CD4-positive, CD25-positive, alpha-beta regulatory T cell (primary cell): Measurements from ENCODE around the gene RTL5. TPM values are rescaled to one million over a fixed set of nuclear protein-coding genes. Genes with fewer than 3 reads are reported as not detected.
A peak's percentile ranks its signal among the peaks of the same experiment; 100 is the strongest.
"Not testable (repeated sequence)": the region's sequence is repeated elsewhere in the genome, so short reads cannot be mapped to it uniquely, and the experiment has no call there.

Experiments used
- ATAC-seq, 2 donors: fragments of 150-1000 bp; cut with Tn5 transposase; one replicate each; pipeline ENCODE4 v1.10.0; 2021; ENCODE audit warnings: low read depth in 2 of 2, moderate number of reproducible peaks in 2 of 2, moderate library complexity in 1 of 2
- DNase-seq, 3 donors: peaks; one replicate each; pipeline versions ENCODE4 v3.0.0 to v3.0.0-alpha.2; 2012 to 2022; ENCODE audit warnings: mixed read lengths in 1 of 3
- H3K27ac ChIP-seq: one replicate; pipeline ENCODE4 v1.7.0; 2013; ENCODE audit warnings: mild to moderate bottlenecking, low read length; ENCODE audit not compliant: insufficient read depth, poor library complexity, severe bottlenecking
- H3K27me3 ChIP-seq: one replicate; pipeline ENCODE4 v1.7.0; 2013; ENCODE audit warnings: low read length; ENCODE audit not compliant: control insufficient read depth, insufficient read depth
- H3K36me3 ChIP-seq: one replicate; pipeline ENCODE4 v1.7.0; 2013; ENCODE audit warnings: mild to moderate bottlenecking, low read length, moderate library complexity; ENCODE audit not compliant: control insufficient read depth, insufficient read depth
- H3K4me1 ChIP-seq: 2 replicates; pipeline ENCODE4 v1.7.0; 2013; ENCODE audit warnings: mild to moderate bottlenecking, low read length; ENCODE audit not compliant: insufficient read depth, control insufficient read depth, poor library complexity, severe bottlenecking
- H3K4me3 ChIP-seq: one replicate; pipeline ENCODE4 v1.7.0; 2013; ENCODE audit warnings: low read depth, mild to moderate bottlenecking, low read length, moderate library complexity
- H3K9me3 ChIP-seq, 2 experiments: 1 replicate in 1 of 2; 2 replicates in 1 of 2; pipeline ENCODE4 v1.7.0; 2013; ENCODE audit warnings: low read length in 2 of 2, mild to moderate bottlenecking in 1 of 2, moderate library complexity in 1 of 2; ENCODE audit not compliant: control insufficient read depth in 2 of 2
- H3K27ac Mint-ChIP-seq, 3 donors: one replicate each; pipeline ENCODE4 v1.8.0; 2020 to 2022; ENCODE audit warnings: mild to moderate bottlenecking in 3 of 3, mixed read lengths in 3 of 3, moderate library complexity in 2 of 3
- H3K27me3 Mint-ChIP-seq: one replicate; pipeline ENCODE4 v1.8.0; 2022; ENCODE audit warnings: mild to moderate bottlenecking, mixed read lengths
- H3K36me3 Mint-ChIP-seq: one replicate; pipeline ENCODE4 v1.8.0; 2020; ENCODE audit warnings: mixed read lengths
- H3K4me1 Mint-ChIP-seq, 4 donors: one replicate each; pipeline ENCODE4 v1.8.0; 2020 to 2022; ENCODE audit warnings: mixed read lengths in 4 of 4, mild to moderate bottlenecking in 1 of 4
- H3K4me3 Mint-ChIP-seq, 4 donors: one replicate each; pipeline ENCODE4 v1.8.0; 2020 to 2022; ENCODE audit warnings: mild to moderate bottlenecking in 4 of 4, mixed read lengths in 4 of 4, moderate library complexity in 3 of 4
- H3K9me3 Mint-ChIP-seq, 7 donors: one replicate each; pipeline ENCODE4 v1.8.0; 2020 to 2022; ENCODE audit warnings: mixed read lengths in 7 of 7, mild to moderate bottlenecking in 3 of 7, moderate library complexity in 2 of 7
- polyA plus RNA-seq, 4 donors: library from polyadenylated mRNA; unstranded; fragments of 300-500 nt; fragmentation: Illumina TruSeq; gene quantifications; one replicate each; pipeline ENCODE4 v1.2.3, GENCODE V29; 2021
- total RNA-seq: library from RNA; stranded (reverse); gene quantifications from one replicate; pipeline ENCODE4 v1.2.3, GENCODE V29; 2022

Gene RTL5
- total RNA-seq: 1.1 TPM
- polyA plus RNA-seq: under 1 TPM in 2 of 4 donors, not detected in 2; 0.05 to 0.09 TPM

DNA sequence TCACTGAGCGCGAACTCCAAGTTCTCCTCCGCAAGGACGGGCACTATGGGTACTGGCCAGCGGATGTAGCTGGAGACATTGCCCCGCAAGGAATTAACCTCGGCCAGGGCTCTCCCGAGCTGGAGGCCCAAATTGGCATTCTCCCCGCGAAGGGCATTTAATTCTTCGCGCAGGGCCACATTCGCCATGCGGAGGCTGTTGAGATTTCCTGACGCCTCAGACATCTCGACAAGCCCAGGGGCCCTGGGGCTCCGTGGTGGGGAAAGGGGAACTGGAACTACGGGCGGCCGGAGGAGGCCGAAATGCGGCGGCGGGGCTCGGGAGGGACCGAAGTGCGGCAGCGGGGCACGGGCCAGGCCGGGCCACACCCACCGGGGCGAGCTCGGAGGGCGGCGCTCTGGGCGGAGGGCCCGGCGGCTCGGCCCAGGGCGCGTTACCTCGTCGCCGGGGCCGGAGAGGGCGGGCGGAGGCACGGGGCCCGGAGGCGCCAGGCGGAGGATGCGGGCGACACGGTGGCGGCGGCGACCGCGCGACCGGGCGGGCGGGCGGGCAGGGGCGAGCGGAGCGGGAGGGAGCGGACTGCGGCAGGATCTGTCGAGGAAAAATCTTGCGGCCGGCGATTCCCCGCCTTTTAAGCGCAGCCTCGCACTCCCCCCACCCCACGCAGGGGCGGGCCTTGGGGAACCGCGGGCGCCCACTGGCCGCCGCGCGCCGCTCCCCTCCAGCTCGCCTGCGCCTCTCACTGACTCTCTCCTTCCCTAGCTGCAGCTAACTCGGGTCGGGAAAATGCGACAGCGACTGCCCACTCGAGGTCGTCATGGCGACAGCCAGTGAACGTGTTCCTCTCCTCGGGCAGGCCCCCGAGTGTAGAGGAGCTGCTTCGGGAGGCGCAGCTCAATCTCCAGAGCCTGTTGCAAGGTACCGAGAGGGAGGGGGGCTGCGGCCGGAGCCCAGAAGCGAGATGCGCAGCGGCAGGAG lies at the start of gene RTL5:
RTL5 (minus strand) TSS at position 599 of the 978 bp plus-strand sequence.
- peaks cover 2% of the 10 kb centered on the region for H3K27me3 ChIP-seq
- peak in 2 of 3 donors; percentile 11 to 39 for DNase-seq

DNA sequence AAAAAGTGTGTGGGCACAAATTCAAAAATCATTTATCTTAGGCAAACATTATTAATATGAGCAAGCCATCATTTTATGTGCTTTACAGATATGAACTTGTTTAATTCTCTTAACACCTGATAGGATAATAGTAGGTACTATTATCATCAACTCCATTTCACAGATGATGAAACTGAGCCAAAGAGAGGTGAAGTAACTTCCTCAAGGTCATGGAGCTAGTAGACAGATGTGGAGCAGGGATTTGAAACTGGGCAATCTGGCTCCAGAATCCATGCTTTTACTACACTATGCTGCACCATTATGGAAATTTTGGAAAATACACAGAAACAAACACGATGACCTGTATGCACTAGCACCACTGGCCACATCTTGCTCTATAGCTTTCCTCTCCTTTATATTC lies 48.8 kb upstream of the RTL5 start:
- ATAC-seq: no peak
- peak overlapping the region; percentile 88 for H3K4me3 ChIP-seq
- peak overlapping the region; percentile 65 for H3K27ac ChIP-seq
- no peaks in the 10 kb centered on the region for H3K27me3 Mint-ChIP-seq
- peak in 1 of 3 donors; percentile 4 for DNase-seq
- peak overlapping the region in 1 of 3 donors; percentile 57 for H3K27ac Mint-ChIP-seq
- peaks cover 11% of the 10 kb centered on the region for H3K4me1 ChIP-seq
- H3K4me3 Mint-ChIP-seq: peak overlapping the region in 1 of 4 donors; percentile 74
- H3K9me3 Mint-ChIP-seq: no peaks in the 10 kb centered on the region
- H3K36me3 Mint-ChIP-seq: peaks cover 4% of the 10 kb centered on the region
- no peaks in the 10 kb centered on the region for H3K27me3 ChIP-seq
- H3K9me3 ChIP-seq: no peaks in the 10 kb centered on the region
- H3K4me1 Mint-ChIP-seq: peaks cover 4 to 18% (median 7%) of the 10 kb centered on the region in 4 donors
- no peaks in the 10 kb centered on the region for H3K36me3 ChIP-seq

More for the DNA sequence above, at the start of gene RTL5:
- Histone ChIP-seq H3K9me3 (no peaks in the 10 kb centered on the region), H3K4me3 (no peak within 1 kb of the TSS), H3K4me1 (peaks cover 10% of the 10 kb centered on the region), H3K36me3 (no peaks in the 10 kb centered on the region), H3K27ac (no peak within 1 kb of the TSS)
- Mint-ChIP-seq H3K4me1 (peaks cover 0 to 7% (median 1%) of the 10 kb centered on the region in 4 donors), H3K27me3 (peaks cover 34% of the 10 kb centered on the region), H3K27ac (peak within 1 kb of the TSS in 1 of 3 donors; percentile 69), H3K9me3 (peaks cover 0 to 2% (median 0%) of the 10 kb centered on the region in 7 donors), H3K4me3 (peak within 1 kb of the TSS in 3 of 4 donors; percentile 54 to 75 (median 73)), H3K36me3 (no peaks in the 10 kb centered on the region)
- peak; percentile 52 to 63 for ATAC-seq

DNA sequence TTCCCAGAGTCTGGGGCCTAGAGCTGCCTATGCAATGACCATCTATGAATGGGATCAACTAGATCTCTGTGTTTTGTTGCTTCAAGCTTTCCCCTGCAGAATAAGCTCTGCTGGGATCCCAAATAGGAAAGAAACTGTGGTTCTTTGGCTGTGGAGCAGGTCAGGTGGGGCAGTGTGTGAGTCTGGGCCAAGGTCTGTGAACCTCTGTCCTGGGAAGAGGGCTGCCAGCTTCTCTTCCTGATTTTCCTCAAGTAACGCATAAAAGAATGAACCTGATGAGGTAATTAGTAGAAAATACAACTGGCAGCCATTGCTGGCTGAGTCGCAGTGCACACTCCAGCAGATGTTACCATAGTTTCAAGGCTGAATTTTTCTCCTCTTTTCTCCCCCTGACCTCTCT lies 45.3 kb upstream of the RTL5 start:
- no peak overlapping the region for H3K4me3 ChIP-seq
- H3K27me3 ChIP-seq: no peaks in the 10 kb centered on the region
- DNase-seq: no peak
- ATAC-seq: no peak
- H3K4me1 Mint-ChIP-seq: peaks cover 0 to 13% (median 3%) of the 10 kb centered on the region in 4 donors
- no peak overlapping the region for H3K4me3 Mint-ChIP-seq
- H3K27me3 Mint-ChIP-seq: peaks cover 7% of the 10 kb centered on the region
- no peak overlapping the region for H3K27ac ChIP-seq
- H3K36me3 Mint-ChIP-seq: no peaks in the 10 kb centered on the region
- no peak overlapping the region for H3K27ac Mint-ChIP-seq
- no peaks in the 10 kb centered on the region for H3K9me3 ChIP-seq
- H3K36me3 ChIP-seq: no peaks in the 10 kb centered on the region
- no peaks in the 10 kb centered on the region for H3K4me1 ChIP-seq
- no peaks in the 10 kb centered on the region for H3K9me3 Mint-ChIP-seq

DNA sequence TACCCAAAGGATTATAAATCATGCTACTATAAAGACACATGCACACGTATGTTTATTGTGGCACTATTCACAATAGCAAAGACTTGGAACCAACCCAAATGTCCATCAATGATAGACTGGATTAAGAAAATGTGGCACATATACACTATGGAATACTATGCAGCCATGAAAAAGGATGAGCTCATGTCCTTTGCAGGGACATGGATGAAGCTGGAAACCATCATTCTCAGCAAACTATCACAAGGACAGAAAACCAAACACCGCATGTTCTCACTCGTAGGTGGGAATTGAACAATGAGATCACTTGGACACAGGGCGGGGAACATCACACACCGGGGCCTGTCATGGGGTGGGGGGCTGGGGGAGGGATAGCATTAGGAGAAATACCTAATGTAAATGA lies 44.6 kb upstream of the RTL5 start:
- H3K27ac ChIP-seq, H3K4me3 ChIP-seq, ATAC-seq, H3K27ac Mint-ChIP-seq, H3K4me3 Mint-ChIP-seq, H3K27me3 ChIP-seq, H3K4me1 ChIP-seq, DNase-seq, H3K27me3 Mint-ChIP-seq, H3K9me3 ChIP-seq, H3K36me3 Mint-ChIP-seq, H3K9me3 Mint-ChIP-seq, H3K36me3 ChIP-seq: not testable (repeated sequence)
- peaks cover 0 to 13% (median 3%) of the 10 kb centered on the region in 4 donors for H3K4me1 Mint-ChIP-seq

DNA sequence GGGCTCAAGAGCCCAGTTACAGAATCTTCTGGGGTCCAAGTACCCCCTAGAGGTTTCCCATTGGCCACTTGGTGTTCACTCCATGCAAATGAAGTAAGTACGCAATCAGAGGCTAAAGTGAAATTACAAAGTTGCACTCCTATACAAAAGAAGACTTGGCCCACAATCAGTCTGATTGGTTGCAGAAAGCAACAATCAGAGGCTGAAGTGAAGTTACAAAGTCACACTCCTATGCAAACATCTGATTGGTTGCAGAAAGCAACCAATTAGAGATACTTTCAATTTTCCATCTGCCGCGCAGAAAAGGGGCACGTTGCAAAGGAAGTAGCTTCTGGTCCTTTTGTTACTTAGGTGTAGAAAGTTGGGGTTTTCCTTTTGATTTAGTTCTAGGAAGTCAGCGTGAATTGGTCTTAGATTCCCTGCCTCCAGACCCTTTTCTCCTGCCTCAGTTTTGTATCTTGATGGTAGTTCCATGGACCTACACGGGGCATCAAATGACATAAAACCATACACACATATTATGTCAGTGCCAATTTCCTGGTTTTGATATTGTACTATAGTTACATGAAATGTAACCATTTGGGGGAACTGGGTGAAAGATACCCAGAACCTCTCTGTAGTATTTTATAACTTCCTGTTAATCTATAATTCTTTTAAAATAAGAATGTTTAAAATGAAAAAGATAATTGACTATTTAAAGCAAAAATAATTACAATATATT lies 37.5 kb upstream of the RTL5 start:
- DNase-seq (peak; percentile 25 to 84 (median 72)), ATAC-seq (peak; percentile 82 to 84)
- H3K9me3 Mint-ChIP-seq: no peaks in the 10 kb centered on the region
- H3K27me3 ChIP-seq: no peaks in the 10 kb centered on the region
- H3K4me3 ChIP-seq: peak overlapping the region; percentile 82
- peak overlapping the region; percentile 81 for H3K27ac ChIP-seq
- peaks cover 11% of the 10 kb centered on the region for H3K27me3 Mint-ChIP-seq
- H3K4me3 Mint-ChIP-seq: peak overlapping the region; percentile 84 to 94 (median 86)
- H3K4me1 Mint-ChIP-seq: peaks cover 0 to 8% (median 5%) of the 10 kb centered on the region in 4 donors
- peak overlapping the region; percentile 90 to 96 (median 94) for H3K27ac Mint-ChIP-seq
- no peaks in the 10 kb centered on the region for H3K4me1 ChIP-seq
- no peaks in the 10 kb centered on the region for H3K36me3 Mint-ChIP-seq
- H3K9me3 ChIP-seq: no peaks in the 10 kb centered on the region
- H3K36me3 ChIP-seq: no peaks in the 10 kb centered on the region

DNA sequence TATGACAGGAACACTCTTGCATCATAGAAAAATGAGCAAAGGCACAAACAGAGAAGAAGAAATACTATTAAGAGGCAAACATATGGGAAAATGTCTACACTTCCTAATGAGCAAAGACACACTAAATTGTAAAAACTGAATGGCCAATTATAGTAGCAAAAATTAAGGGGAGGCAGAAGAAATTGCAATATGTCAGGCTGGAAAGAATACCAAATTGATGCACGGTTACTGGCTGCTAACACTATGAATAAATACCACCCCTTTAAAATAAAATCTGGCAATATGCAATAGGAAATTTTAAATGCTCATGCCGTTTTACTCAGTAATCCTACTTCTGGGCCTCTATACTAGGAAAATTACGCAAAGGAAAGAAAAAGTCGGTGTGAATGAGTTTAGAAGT lies 33.8 kb upstream of the RTL5 start:
- Histone ChIP-seq H3K36me3 (no peaks in the 10 kb centered on the region), H3K27me3 (no peaks in the 10 kb centered on the region), H3K4me1 (no peaks in the 10 kb centered on the region), H3K4me3 (no peak overlapping the region), H3K27ac (no peak overlapping the region), H3K9me3 (no peaks in the 10 kb centered on the region)
- Mint-ChIP-seq H3K27ac (no peak overlapping the region), H3K36me3 (no peaks in the 10 kb centered on the region), H3K4me1 (peaks cover 0 to 8% (median 5%) of the 10 kb centered on the region in 4 donors), H3K9me3 (no peaks in the 10 kb centered on the region), H3K4me3 (no peak overlapping the region), H3K27me3 (peaks cover 4% of the 10 kb centered on the region)
- DNase-seq: no peak
- ATAC-seq: no peak

DNA sequence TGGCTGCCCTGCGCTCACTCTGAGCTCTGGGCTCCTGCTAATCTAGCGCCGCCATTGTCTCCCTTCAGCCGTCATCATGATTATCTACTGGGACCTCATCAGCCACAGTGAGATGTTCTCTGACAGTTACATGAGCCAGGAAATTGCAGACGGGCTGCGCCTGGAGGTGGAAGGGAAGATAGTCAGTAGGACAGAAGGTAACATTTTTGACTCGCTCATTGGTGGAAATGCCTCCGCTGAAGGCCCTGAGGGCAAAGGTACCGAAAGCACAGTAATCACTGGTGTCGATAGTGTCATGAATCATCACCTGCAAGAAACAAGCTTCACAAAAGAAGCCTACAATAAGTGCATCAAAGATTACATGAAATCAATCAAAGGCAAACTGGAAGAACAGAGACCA lies 28.1 kb upstream of the RTL5 start:
- no peak for ATAC-seq
- peaks cover 5% of the 10 kb centered on the region for H3K36me3 Mint-ChIP-seq

More for the DNA sequence above, 28.1 kb upstream of the RTL5 start:
- H3K9me3 Mint-ChIP-seq: no peaks in the 10 kb centered on the region
- DNase-seq: no peak
- no peak overlapping the region for H3K27ac ChIP-seq
- H3K4me3 Mint-ChIP-seq: no peak overlapping the region
- no peaks in the 10 kb centered on the region for H3K9me3 ChIP-seq
- no peak overlapping the region for H3K27ac Mint-ChIP-seq
- H3K27me3 Mint-ChIP-seq: peaks cover 7% of the 10 kb centered on the region
- no peaks in the 10 kb centered on the region for H3K36me3 ChIP-seq
- no peaks in the 10 kb centered on the region for H3K4me1 Mint-ChIP-seq
- H3K4me3 ChIP-seq: no peak overlapping the region
- no peaks in the 10 kb centered on the region for H3K27me3 ChIP-seq
- H3K4me1 ChIP-seq: no peaks in the 10 kb centered on the region
